ENCODE data around the gene NPSR1. TPM values are rescaled to one million over a fixed set of nuclear protein-coding genes. Genes with fewer than 3 reads are reported as not detected.
"Not testable (repeated sequence)": the region's sequence is repeated elsewhere in the genome, so short reads cannot be mapped to it uniquely, and the experiment has no call there.

Gene NPSR1
- total RNA-seq, 1 experiment from 2014 or later = not detected

GRCh38 chr7:34851431-34851830, 193.4 kb downstream of the NPSR1 start:
- H3K27ac Mint-ChIP-seq (ENCODE audit: low read depth, unreplicated experiment) = no peak overlapping the region
- POLR2A ChIA-PET = no interaction called here
- no peak for TF ChIP-seq CTCF (IDR thresholded peaks at IDR 0.05; ENCODE audit: unreplicated experiment)
- no peak overlapping the region for H3K4me3 Mint-ChIP-seq (ENCODE audit: unreplicated experiment)
- CTCF ChIA-PET = interaction anchor here (0.8 kb wide), 1 partner anchor 119 kb away, joined by 4 read pairs; no protein-coding TSS in a partner anchor
- DNase-seq (ENCODE audit: unreplicated experiment) = no peak
- H3K9me3 Mint-ChIP-seq (ENCODE audit: unreplicated experiment) = no peaks in the 10 kb centered on the region
- BruUV-seq (replicated peaks) = no TSS peak
- H3K4me1 Mint-ChIP-seq (ENCODE audit: insufficient read depth, unreplicated experiment) = peaks cover 10% of the 10 kb centered on the region
- no peaks in the 10 kb centered on the region for H3K36me3 Mint-ChIP-seq (ENCODE audit: insufficient read depth, unreplicated experiment)
- intact Hi-C loops (cut with micrococcal nuclease) = no loop called here
- peaks cover 7% of the 10 kb centered on the region for H3K27me3 Mint-ChIP-seq (ENCODE audit: insufficient read depth, unreplicated experiment)

GRCh38 chr7:34858444-34858843, 200.4 kb downstream of the NPSR1 start:
- H3K27me3 Mint-ChIP-seq (ENCODE audit: insufficient read depth, unreplicated experiment) = peaks cover 18% of the 10 kb centered on the region
- H3K9me3 Mint-ChIP-seq (ENCODE audit: unreplicated experiment); CTCF ChIA-PET; POLR2A ChIA-PET; intact Hi-C loops (cut with micrococcal nuclease); H3K27ac Mint-ChIP-seq (ENCODE audit: low read depth, unreplicated experiment); H3K36me3 Mint-ChIP-seq (ENCODE audit: insufficient read depth, unreplicated experiment); H3K4me1 Mint-ChIP-seq (ENCODE audit: insufficient read depth, unreplicated experiment); H3K4me3 Mint-ChIP-seq (ENCODE audit: unreplicated experiment); DNase-seq (ENCODE audit: unreplicated experiment); BruUV-seq (replicated peaks): not testable (repeated sequence)

- DNase-seq (ENCODE audit: unreplicated experiment); BruUV-seq (replicated peaks); H3K36me3 Mint-ChIP-seq (ENCODE audit: insufficient read depth, unreplicated experiment); POLR2A ChIA-PET; H3K9me3 Mint-ChIP-seq (ENCODE audit: unreplicated experiment); CTCF ChIA-PET; H3K27ac Mint-ChIP-seq (ENCODE audit: low read depth, unreplicated experiment); H3K4me3 Mint-ChIP-seq (ENCODE audit: unreplicated experiment); H3K4me1 Mint-ChIP-seq (ENCODE audit: insufficient read depth, unreplicated experiment); intact Hi-C loops (cut with micrococcal nuclease): not testable (repeated sequence)
- H3K27me3 Mint-ChIP-seq (ENCODE audit: insufficient read depth, unreplicated experiment) = peaks cover 18% of the 10 kb centered on the region
Measured at GRCh38 chr7:34859281-34859680, 201.3 kb downstream of the NPSR1 start.

GRCh38 chr7:34866222-34866621, 208.2 kb downstream of the NPSR1 start:
- H3K4me3 Mint-ChIP-seq (ENCODE audit: unreplicated experiment); H3K36me3 Mint-ChIP-seq (ENCODE audit: insufficient read depth, unreplicated experiment); BruUV-seq (replicated peaks); H3K27me3 Mint-ChIP-seq (ENCODE audit: insufficient read depth, unreplicated experiment); CTCF ChIA-PET; DNase-seq (ENCODE audit: unreplicated experiment); H3K27ac Mint-ChIP-seq (ENCODE audit: low read depth, unreplicated experiment); intact Hi-C loops (cut with micrococcal nuclease): not testable (repeated sequence)
- Mint-ChIP-seq H3K4me1 (ENCODE audit: insufficient read depth, unreplicated experiment) (peaks cover 10% of the 10 kb centered on the region), H3K9me3 (ENCODE audit: unreplicated experiment) (peaks cover 13% of the 10 kb centered on the region)
- POLR2A ChIA-PET = interaction anchor here (0.7 kb wide), 1 partner anchor 12 kb away, joined by 4 read pairs; no protein-coding TSS in a partner anchor

- intact Hi-C loops (cut with micrococcal nuclease); H3K27ac Mint-ChIP-seq (ENCODE audit: low read depth, unreplicated experiment); H3K27me3 Mint-ChIP-seq (ENCODE audit: insufficient read depth, unreplicated experiment); DNase-seq (ENCODE audit: unreplicated experiment); POLR2A ChIA-PET; H3K36me3 Mint-ChIP-seq (ENCODE audit: insufficient read depth, unreplicated experiment); CTCF ChIA-PET; BruUV-seq (replicated peaks); H3K4me3 Mint-ChIP-seq (ENCODE audit: unreplicated experiment): not testable (repeated sequence)
- Mint-ChIP-seq H3K4me1 (ENCODE audit: insufficient read depth, unreplicated experiment) (peaks cover 10% of the 10 kb centered on the region), H3K9me3 (ENCODE audit: unreplicated experiment) (peaks cover 11% of the 10 kb centered on the region)
Measured at GRCh38 chr7:34867341-34867740, 209.3 kb downstream of the NPSR1 start.

GRCh38 chr7:34868602-34869001, 210.6 kb downstream of the NPSR1 start:
- H3K9me3 Mint-ChIP-seq (ENCODE audit: unreplicated experiment); H3K36me3 Mint-ChIP-seq (ENCODE audit: insufficient read depth, unreplicated experiment); H3K4me3 Mint-ChIP-seq (ENCODE audit: unreplicated experiment); DNase-seq (ENCODE audit: unreplicated experiment); POLR2A ChIA-PET; BruUV-seq (replicated peaks); H3K27me3 Mint-ChIP-seq (ENCODE audit: insufficient read depth, unreplicated experiment); CTCF ChIA-PET; H3K27ac Mint-ChIP-seq (ENCODE audit: low read depth, unreplicated experiment); intact Hi-C loops (cut with micrococcal nuclease): not testable (repeated sequence)
- peaks cover 10% of the 10 kb centered on the region for H3K4me1 Mint-ChIP-seq (ENCODE audit: insufficient read depth, unreplicated experiment)
